GM19395 (cell line): ENCODE measurements around the gene CAPSL.
A peak's percentile ranks its signal among the peaks of the same experiment; 100 is the strongest.
"Not testable (repeated sequence)": the region's sequence is repeated elsewhere in the genome, so short reads cannot be mapped to it uniquely, and the experiment has no call there.

ENCODE experiments used
- ATAC-seq: cut with Tn5 transposase; IDR thresholded peaks from one replicate; pipeline ENCODE4 v1.9.1; 2021; ENCODE audit warnings: mild to moderate bottlenecking, moderate library complexity; ENCODE audit not compliant: unreplicated experiment

The CAPSL gene

GRCh38 chr5:35908814-35909213 is 29.6 kb downstream of the CAPSL start:
- no peak for ATAC-seq

GRCh38 chr5:35908228-35908627 is 30.2 kb downstream of the CAPSL start:
- ATAC-seq = no peak

GRCh38 chr5:35904443-35905132 is 33.8 kb downstream of the CAPSL start:
- peak; percentile 80 for ATAC-seq

- ATAC-seq = no peak
Observed at GRCh38 chr5:35903631-35904203, 34.7 kb downstream of the CAPSL start.

GRCh38 chr5:35902046-35902672 is 36.3 kb downstream of the CAPSL start:
- peak; percentile 70 for ATAC-seq

- no peak for ATAC-seq
Observed at GRCh38 chr5:35900972-35901695, 37.3 kb downstream of the CAPSL start.

GRCh38 chr5:35899800-35900199 is 38.6 kb downstream of the CAPSL start:
- no peak for ATAC-seq

- no peak for ATAC-seq
Observed at GRCh38 chr5:35898952-35899660, 39.3 kb downstream of the CAPSL start.

GRCh38 chr5:35894131-35894530 is 44.3 kb downstream of the CAPSL start:
- no peak for ATAC-seq

- not testable (repeated sequence) for ATAC-seq
Observed at GRCh38 chr5:35892799-35893198, 45.6 kb downstream of the CAPSL start.

GRCh38 chr5:35890021-35891020 is 48.1 kb downstream of the CAPSL start:
- ATAC-seq = no peak

- no peak for ATAC-seq
Observed at GRCh38 chr5:35887321-35888100, 50.9 kb downstream of the CAPSL start.

GRCh38 chr5:35886381-35886780 is 52.0 kb downstream of the CAPSL start:
- ATAC-seq = no peak

GRCh38 chr5:35884773-35885172 is 53.6 kb downstream of the CAPSL start:
- ATAC-seq = peak; percentile 40

- ATAC-seq = peak; percentile 88
Observed at GRCh38 chr5:35884191-35884769, 54.1 kb downstream of the CAPSL start.

GRCh38 chr5:35881758-35882157 is 56.7 kb downstream of the CAPSL start:
- ATAC-seq = no peak

GRCh38 chr5:35880156-35880555 is 58.3 kb downstream of the CAPSL start:
- ATAC-seq = no peak

- ATAC-seq = no peak
Observed at GRCh38 chr5:35879649-35880048, 58.8 kb downstream of the CAPSL start.

GRCh38 chr5:35879096-35879495 is 59.3 kb downstream of the CAPSL start:
- no peak for ATAC-seq
